ENCODE results near the gene CYBB.

DNA sequence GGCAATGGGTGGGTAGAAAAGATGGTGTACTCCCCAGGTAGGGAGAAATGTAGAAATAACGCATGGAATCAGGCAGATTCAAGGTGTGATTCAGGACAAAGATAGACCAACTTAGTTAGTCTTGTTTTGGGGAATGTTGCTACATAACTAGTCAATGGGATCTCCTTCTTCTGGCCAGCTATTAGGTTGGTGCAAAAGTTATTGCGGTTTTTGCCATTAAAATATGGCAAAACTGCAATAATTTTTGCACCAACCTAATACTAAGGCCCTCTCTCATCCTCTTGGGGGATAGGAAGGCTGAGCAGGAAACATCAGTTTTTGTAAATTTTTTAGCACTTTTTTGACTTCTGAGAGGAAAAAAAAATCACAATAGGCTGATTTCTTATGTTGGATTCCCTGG lies 23.2 kb downstream of the CYBB start:
- TF ChIP-seq, protein P1, sequence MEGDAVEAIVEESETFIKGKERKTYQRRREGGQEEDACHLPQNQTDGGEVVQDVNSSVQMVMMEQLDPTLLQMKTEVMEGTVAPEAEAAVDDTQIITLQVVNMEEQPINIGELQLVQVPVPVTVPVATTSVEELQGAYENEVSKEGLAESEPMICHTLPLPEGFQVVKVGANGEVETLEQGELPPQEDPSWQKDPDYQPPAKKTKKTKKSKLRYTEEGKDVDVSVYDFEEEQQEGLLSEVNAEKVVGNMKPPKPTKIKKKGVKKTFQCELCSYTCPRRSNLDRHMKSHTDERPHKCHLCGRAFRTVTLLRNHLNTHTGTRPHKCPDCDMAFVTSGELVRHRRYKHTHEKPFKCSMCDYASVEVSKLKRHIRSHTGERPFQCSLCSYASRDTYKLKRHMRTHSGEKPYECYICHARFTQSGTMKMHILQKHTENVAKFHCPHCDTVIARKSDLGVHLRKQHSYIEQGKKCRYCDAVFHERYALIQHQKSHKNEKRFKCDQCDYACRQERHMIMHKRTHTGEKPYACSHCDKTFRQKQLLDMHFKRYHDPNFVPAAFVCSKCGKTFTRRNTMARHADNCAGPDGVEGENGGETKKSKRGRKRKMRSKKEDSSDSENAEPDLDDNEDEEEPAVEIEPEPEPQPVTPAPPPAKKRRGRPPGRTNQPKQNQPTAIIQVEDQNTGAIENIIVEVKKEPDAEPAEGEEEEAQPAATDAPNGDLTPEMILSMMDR (IDR thresholded peaks at IDR 0.05): no peak
- TF ChIP-seq TAF1 (IDR thresholded peaks at IDR 0.05; ENCODE audit: borderline replicate concordance, low read depth, low read length) (no peak), EP300 (IDR thresholded peaks at IDR 0.05; ENCODE audit: borderline replicate concordance in 1 of 2, low read depth in 1 of 2, low read length in 1 of 2) (no peak), GABPA (IDR thresholded peaks at IDR 0.05; ENCODE audit: low read depth) (no peak), EZH2phosphoT487 (IDR thresholded peaks at IDR 0.05; ENCODE audit: borderline replicate concordance, low read depth) (no peak), RAD21 (IDR thresholded peaks at IDR 0.05; ENCODE audit: low read length) (no peak), POLR2AphosphoS5 (IDR thresholded peaks at IDR 0.05; ENCODE audit: low read depth, low read length) (no peak), YY1 (IDR thresholded peaks at IDR 0.05; ENCODE audit: low read depth) (no peak)
- TF ChIP-seq, protein P2, sequence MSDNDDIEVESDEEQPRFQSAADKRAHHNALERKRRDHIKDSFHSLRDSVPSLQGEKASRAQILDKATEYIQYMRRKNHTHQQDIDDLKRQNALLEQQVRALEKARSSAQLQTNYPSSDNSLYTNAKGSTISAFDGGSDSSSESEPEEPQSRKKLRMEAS (IDR thresholded peaks at IDR 0.05; ENCODE audit: low read depth): no peak
- TF ChIP-seq, protein P3, sequence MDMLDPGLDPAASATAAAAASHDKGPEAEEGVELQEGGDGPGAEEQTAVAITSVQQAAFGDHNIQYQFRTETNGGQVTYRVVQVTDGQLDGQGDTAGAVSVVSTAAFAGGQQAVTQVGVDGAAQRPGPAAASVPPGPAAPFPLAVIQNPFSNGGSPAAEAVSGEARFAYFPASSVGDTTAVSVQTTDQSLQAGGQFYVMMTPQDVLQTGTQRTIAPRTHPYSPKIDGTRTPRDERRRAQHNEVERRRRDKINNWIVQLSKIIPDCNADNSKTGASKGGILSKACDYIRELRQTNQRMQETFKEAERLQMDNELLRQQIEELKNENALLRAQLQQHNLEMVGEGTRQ (IDR thresholded peaks at IDR 0.05; ENCODE audit: borderline replicate concordance, low read depth, low read length): no peak

All from SK-N-SH (cell line).